GM19372 (cell line): Measurements from ENCODE around the gene CSNK1D.
"Not testable (repeated sequence)": the region's sequence is repeated elsewhere in the genome, so short reads cannot be mapped to it uniquely, and the experiment has no call there.

Experiments used
- ATAC-seq: cut with Tn5 transposase; IDR thresholded peaks from one replicate; pipeline ENCODE4 v1.9.1; 2021; ENCODE audit warnings: mild to moderate bottlenecking, low read depth, moderate library complexity; ENCODE audit not compliant: unreplicated experiment

CSNK1D gene

DNA sequence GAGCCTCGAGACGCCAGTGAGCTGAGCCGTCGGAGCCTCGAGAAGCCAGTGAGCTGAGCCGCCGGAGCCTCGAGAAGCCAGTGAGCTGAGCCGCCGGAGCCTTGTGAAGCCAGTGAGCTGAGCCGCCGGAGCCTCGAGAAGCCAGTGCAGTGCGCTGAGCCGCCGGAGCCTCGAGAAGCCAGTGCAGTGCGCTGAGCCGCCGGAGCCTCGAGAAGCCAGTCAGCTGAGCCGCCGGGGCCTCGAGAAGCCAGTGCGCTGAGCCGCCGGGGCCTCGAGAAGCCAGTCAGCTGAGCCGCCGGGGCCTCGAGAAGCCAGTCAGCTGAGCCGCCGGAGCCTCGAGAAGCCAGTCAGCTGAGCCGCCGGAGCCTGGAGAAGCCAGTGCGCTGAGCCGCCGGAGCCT lies 19.4 kb downstream of the CSNK1D start:
- ATAC-seq = not testable (repeated sequence)

GRCh38 chr17:82253179-82253544 lies 20.3 kb downstream of the CSNK1D start:
- no peak for ATAC-seq

GRCh38 chr17:82252511-82253178 lies 20.9 kb downstream of the CSNK1D start:
- no peak for ATAC-seq

GRCh38 chr17:82250868-82251500 lies 22.5 kb downstream of the CSNK1D start:
- ATAC-seq = no peak

- no peak for ATAC-seq
These were observed 23.5 kb downstream of the CSNK1D start for GRCh38 chr17:82249896-82250581.

- ATAC-seq = no peak
These were observed 24.5 kb downstream of the CSNK1D start for GRCh38 chr17:82248815-82249674.

GRCh38 chr17:82247856-82248671 lies 25.4 kb downstream of the CSNK1D start:
- ATAC-seq = no peak

DNA sequence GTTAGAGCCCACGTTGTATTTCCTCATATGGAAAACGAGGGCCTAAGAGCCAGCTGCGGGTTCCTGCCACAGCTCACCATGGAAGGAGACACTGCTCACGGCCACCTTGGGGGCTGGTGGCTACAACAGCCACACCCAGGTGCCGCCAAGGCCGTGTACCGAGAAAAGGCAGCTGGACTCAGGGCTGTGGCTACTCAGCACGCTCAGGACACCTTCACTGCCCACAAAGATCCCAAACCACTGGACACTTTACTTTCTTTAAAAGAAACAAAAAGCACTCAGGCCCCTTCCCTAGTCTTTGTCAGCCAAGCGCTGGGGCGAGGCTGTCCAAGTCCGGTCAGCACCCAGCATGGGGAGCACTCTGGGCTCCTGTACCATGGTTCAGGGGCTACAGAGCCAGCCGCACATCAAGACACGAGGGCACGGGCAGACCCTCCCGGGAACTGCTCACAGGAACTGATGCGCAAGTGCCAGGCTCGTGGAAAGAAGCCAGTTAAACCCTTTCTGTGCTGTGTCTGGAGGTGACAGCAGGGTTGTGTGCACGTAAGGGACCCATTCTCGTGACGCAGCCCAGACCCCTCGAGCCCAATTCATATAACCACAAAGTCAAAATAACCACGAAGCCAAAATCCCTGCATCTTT lies 26.2 kb downstream of the CSNK1D start:
- ATAC-seq = no peak

DNA sequence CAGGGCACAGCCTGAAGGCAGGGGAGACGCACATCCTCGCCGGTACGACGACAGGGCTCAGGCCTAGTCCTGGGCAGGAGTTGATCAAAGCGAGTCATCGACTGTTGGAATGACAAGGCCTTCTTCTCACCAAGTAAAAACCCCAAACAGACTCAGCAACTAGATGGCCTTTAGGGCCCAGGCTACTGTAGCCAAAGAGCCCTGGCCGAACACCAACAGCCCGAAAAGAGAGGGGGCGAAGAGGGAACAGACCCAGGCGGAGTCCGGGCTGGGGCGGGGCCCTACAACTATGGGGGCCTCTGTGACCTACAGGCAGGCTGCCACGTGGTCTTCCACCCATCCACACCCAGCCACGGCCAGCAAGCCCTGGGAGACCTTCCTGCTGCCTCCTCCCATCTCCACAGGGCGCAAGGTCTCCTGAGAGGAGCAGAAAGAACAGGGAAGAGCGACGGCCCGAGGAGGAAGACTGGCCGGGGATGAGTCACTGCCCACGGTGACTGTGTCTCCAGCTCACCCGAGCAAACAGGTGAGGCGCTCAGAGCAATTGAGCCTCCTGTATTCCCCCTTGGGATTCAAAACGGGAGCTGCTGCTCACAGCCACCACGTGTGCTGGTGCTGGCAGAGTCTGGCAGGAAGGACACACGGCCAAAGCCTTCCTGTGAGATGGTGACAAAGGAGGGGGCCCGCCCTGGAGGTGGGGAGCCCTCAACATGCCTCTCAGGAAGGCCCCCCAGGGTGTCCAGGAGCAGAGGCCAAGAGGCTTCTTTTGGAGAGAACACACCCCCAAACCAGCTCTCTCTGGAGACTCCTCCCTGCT lies 26.9 kb downstream of the CSNK1D start:
- ATAC-seq = no peak

GRCh38 chr17:82246040-82246364 lies 27.5 kb downstream of the CSNK1D start:
- no peak for ATAC-seq

DNA sequence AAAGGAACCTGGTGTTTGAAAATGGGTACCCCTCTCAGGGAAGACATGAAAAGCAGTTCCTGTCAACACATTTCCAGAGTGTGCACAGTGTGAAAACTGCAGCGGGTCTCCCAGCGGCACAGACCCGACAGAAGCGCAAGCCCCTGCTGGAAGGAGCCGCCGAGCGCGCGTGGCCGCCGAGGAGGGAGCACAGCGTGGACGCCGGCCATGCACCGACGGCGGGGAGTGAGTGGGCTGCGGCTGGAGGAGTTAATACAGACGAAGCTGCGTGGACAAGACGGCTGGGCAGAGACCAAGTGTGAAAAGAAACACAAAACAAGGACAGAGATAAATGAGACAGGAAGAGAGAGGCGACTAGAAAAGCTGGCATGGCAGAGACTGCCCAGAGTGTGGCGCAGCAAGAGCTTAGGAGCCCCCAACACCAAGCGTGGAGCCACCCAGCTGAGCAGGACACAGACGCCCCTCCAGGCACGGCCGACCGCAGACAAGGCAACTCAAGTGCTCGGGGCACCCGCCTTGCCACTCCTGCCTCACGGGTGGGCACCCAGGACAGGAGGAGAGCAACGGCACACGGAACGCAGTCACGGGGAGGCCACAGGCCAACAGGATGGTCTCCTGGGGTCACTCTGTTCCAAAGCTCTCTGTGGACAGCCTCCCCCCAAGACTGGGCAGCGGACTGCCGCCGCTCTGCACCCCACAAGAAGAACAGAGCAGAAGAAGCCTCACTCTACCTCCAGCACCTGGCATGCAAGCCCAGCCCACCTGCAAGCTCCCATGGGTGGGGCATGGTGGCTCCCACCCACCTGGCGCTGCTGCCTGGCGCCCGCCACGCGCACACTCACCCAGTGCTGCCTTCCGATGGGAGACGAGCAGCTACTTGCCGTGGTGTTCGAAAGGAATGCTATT lies 28.1 kb downstream of the CSNK1D start:
- no peak for ATAC-seq

- ATAC-seq = no peak
These were observed 28.9 kb downstream of the CSNK1D start for GRCh38 chr17:82244413-82245133.

DNA sequence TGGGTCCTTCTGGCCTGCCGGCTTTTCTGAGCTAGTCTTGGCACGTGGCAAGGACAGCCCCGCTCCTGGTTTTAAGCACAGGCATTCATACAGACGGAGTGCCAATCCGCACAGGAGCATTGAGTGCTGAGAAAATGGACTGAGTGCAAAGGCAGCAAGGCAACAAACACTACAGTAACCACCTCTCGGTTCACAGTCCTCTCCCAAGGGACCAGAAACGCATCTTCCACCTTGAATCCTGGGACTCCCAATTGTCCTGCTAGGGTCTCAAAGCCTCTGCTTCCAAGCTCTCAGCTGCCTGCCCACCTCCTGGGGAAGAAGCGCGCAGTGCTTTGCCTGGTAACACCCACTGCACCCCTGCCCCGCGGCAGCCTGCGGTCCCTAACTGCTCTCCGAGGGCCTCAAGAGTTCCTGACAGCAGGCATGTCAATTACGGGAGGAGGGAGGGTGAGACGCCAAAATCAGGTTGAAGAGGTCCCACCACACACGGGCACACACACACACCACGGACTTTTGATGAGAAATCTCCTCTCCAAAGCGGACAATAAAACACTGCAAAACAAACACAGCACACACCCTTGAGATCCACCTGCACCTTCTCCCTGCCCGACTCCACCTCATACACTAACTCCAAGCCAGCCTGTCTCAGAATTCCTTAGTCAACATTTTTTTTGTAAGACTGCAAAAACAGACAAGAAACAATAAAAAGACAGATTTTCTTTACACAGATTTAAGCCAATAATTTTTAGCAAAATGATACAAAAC lies 29.7 kb downstream of the CSNK1D start:
- ATAC-seq = no peak

- no peak for ATAC-seq
These were observed 30.4 kb downstream of the CSNK1D start for GRCh38 chr17:82242977-82243647.

- no peak for ATAC-seq
These were observed 30.9 kb downstream of the CSNK1D start for GRCh38 chr17:82242698-82242976.
